ENCODE measurements around the gene KRTAP5-2. TPM values are rescaled to one million over a fixed set of nuclear protein-coding genes. Genes with fewer than 3 reads are reported as not detected.
"Not testable (repeated sequence)": the region's sequence is repeated elsewhere in the genome, so short reads cannot be mapped to it uniquely, and the experiment has no call there.

KRTAP5-2 gene
- total RNA-seq, 2 experiments from 2014 or later = not detected

- peaks cover 7% of the 10 kb centered on the region for H3K27me3 Mint-ChIP-seq
- ChIA-PET POLR2A (no interaction called here), CTCF (no interaction called here)
- peaks cover 4% of the 10 kb centered on the region for H3K4me1 Mint-ChIP-seq
- H3K27ac Mint-ChIP-seq = no peak overlapping the region
- no peak overlapping the region for H3K4me3 Mint-ChIP-seq
- no peaks in the 10 kb centered on the region for H3K9me3 Mint-ChIP-seq
- DNase-seq = no peak
- no peaks in the 10 kb centered on the region for H3K36me3 Mint-ChIP-seq (ENCODE audit: low read depth)
These were observed 21.4 kb upstream of the KRTAP5-2 start for GRCh38 chr11:1619449-1619848.

GRCh38 chr11:1618231-1618630 lies 20.1 kb upstream of the KRTAP5-2 start:
- no peak overlapping the region for H3K4me3 Mint-ChIP-seq
- H3K9me3 Mint-ChIP-seq = no peaks in the 10 kb centered on the region
- CTCF ChIA-PET = interaction anchor here (1.2 kb wide), 1 partner anchor 65 kb away, joined by 3 read pairs; no protein-coding TSS in a partner anchor
- no peak for DNase-seq
- POLR2A ChIA-PET = no interaction called here
- peaks cover 4% of the 10 kb centered on the region for H3K4me1 Mint-ChIP-seq
- H3K36me3 Mint-ChIP-seq (ENCODE audit: low read depth) = no peaks in the 10 kb centered on the region
- H3K27me3 Mint-ChIP-seq = peaks cover 5% of the 10 kb centered on the region
- H3K27ac Mint-ChIP-seq = no peak overlapping the region

- ChIA-PET CTCF (no interaction called here), POLR2A (no interaction called here)
- Mint-ChIP-seq H3K36me3 (ENCODE audit: low read depth) (no peaks in the 10 kb centered on the region), H3K9me3 (no peaks in the 10 kb centered on the region), H3K4me1 (peaks cover 5% of the 10 kb centered on the region), H3K27ac (no peak within 1 kb of the TSS), H3K4me3 (no peak within 1 kb of the TSS), H3K27me3 (peaks cover 21% of the 10 kb centered on the region)
- DNase-seq = no peak
These were observed 10.3 kb upstream of the KRTAP5-2 start, which contains the start of gene KRTAP5-3 for GRCh38 chr11:1608363-1608762. Gene KRTAP5-3 (minus strand): TSS chr11:1608463. CDS start chr11:1608385, 78 bp downstream.

GRCh38 chr11:1607901-1608300 lies 9.8 kb upstream of the KRTAP5-2 start:
- POLR2A ChIA-PET; H3K36me3 Mint-ChIP-seq (ENCODE audit: low read depth); CTCF ChIA-PET; H3K27ac Mint-ChIP-seq; H3K4me1 Mint-ChIP-seq; DNase-seq; H3K4me3 Mint-ChIP-seq; H3K9me3 Mint-ChIP-seq: not testable (repeated sequence)
- H3K27me3 Mint-ChIP-seq = peaks cover 24% of the 10 kb centered on the region

- H3K4me1 Mint-ChIP-seq; H3K36me3 Mint-ChIP-seq (ENCODE audit: low read depth); CTCF ChIA-PET; H3K4me3 Mint-ChIP-seq; H3K9me3 Mint-ChIP-seq; POLR2A ChIA-PET; DNase-seq; H3K27ac Mint-ChIP-seq: not testable (repeated sequence)
- H3K27me3 Mint-ChIP-seq = peaks cover 27% of the 10 kb centered on the region
These were observed 9.2 kb upstream of the KRTAP5-2 start for GRCh38 chr11:1607156-1607845.

GRCh38 chr11:1605923-1606322 lies 7.8 kb upstream of the KRTAP5-2 start:
- H3K9me3 Mint-ChIP-seq; H3K36me3 Mint-ChIP-seq (ENCODE audit: low read depth); H3K4me3 Mint-ChIP-seq; POLR2A ChIA-PET; H3K4me1 Mint-ChIP-seq; DNase-seq: not testable (repeated sequence)
- peak overlapping the region; percentile 77 for H3K27ac Mint-ChIP-seq
- CTCF ChIA-PET = interaction anchor here (0.6 to 0.7 kb wide), 2 partner anchors 17 to 29 kb away, joined by 3 read pairs; no protein-coding TSS in a partner anchor
- H3K27me3 Mint-ChIP-seq = peaks cover 35% of the 10 kb centered on the region

GRCh38 chr11:1604711-1605110 lies 6.6 kb upstream of the KRTAP5-2 start:
- H3K9me3 Mint-ChIP-seq = no peaks in the 10 kb centered on the region
- CTCF ChIA-PET = no interaction called here
- peaks cover 5% of the 10 kb centered on the region for H3K4me1 Mint-ChIP-seq
- no peaks in the 10 kb centered on the region for H3K36me3 Mint-ChIP-seq (ENCODE audit: low read depth)
- peaks cover 41% of the 10 kb centered on the region for H3K27me3 Mint-ChIP-seq
- no peak overlapping the region for H3K4me3 Mint-ChIP-seq
- H3K27ac Mint-ChIP-seq = no peak overlapping the region
- no peak for DNase-seq
- POLR2A ChIA-PET = no interaction called here

GRCh38 chr11:1604181-1604580 lies 6.1 kb upstream of the KRTAP5-2 start:
- CTCF ChIA-PET = no interaction called here
- Mint-ChIP-seq H3K36me3 (ENCODE audit: low read depth) (no peaks in the 10 kb centered on the region), H3K4me3 (no peak overlapping the region), H3K4me1 (peaks cover 5% of the 10 kb centered on the region), H3K9me3 (no peaks in the 10 kb centered on the region), H3K27me3 (peaks cover 45% of the 10 kb centered on the region), H3K27ac (no peak overlapping the region)
- DNase-seq = no peak
- POLR2A ChIA-PET = no interaction called here

GRCh38 chr11:1603629-1604028 lies 5.5 kb upstream of the KRTAP5-2 start:
- H3K4me1 Mint-ChIP-seq = peaks cover 5% of the 10 kb centered on the region
- no peak overlapping the region for H3K4me3 Mint-ChIP-seq
- ChIA-PET POLR2A (no interaction called here), CTCF (no interaction called here)
- H3K9me3 Mint-ChIP-seq = no peaks in the 10 kb centered on the region
- peaks cover 50% of the 10 kb centered on the region for H3K27me3 Mint-ChIP-seq
- no peaks in the 10 kb centered on the region for H3K36me3 Mint-ChIP-seq (ENCODE audit: low read depth)
- H3K27ac Mint-ChIP-seq = no peak overlapping the region
- DNase-seq = no peak

GRCh38 chr11:1601663-1602062 lies 3.6 kb upstream of the KRTAP5-2 start:
- H3K36me3 Mint-ChIP-seq (ENCODE audit: low read depth); H3K4me1 Mint-ChIP-seq; H3K27ac Mint-ChIP-seq; CTCF ChIA-PET; DNase-seq; POLR2A ChIA-PET; H3K4me3 Mint-ChIP-seq; H3K9me3 Mint-ChIP-seq: not testable (repeated sequence)
- H3K27me3 Mint-ChIP-seq = peaks cover 45% of the 10 kb centered on the region

GRCh38 chr11:1600626-1601025 lies 2.5 kb upstream of the KRTAP5-2 start:
- Mint-ChIP-seq H3K4me1 (peaks cover under 1% of the 10 kb centered on the region), H3K27ac (no peak overlapping the region), H3K9me3 (no peaks in the 10 kb centered on the region), H3K4me3 (no peak overlapping the region), H3K27me3 (peaks cover 46% of the 10 kb centered on the region), H3K36me3 (ENCODE audit: low read depth) (no peaks in the 10 kb centered on the region)
- ChIA-PET POLR2A (no interaction called here), CTCF (no interaction called here)
- no peak for DNase-seq

GRCh38 chr11:1598816-1599215 lies 722 bp upstream of the KRTAP5-2 start:
- no peak overlapping the region for H3K4me3 Mint-ChIP-seq
- no peak overlapping the region for H3K27ac Mint-ChIP-seq
- ChIA-PET POLR2A (no interaction called here), CTCF (interaction anchor here (0.8 to 1.0 kb wide), 2 partner anchors 24 to 33 kb away, joined by 3 read pairs; no protein-coding TSS in a partner anchor)
- no peaks in the 10 kb centered on the region for H3K9me3 Mint-ChIP-seq
- peaks cover 7% of the 10 kb centered on the region for H3K4me1 Mint-ChIP-seq
- no peaks in the 10 kb centered on the region for H3K36me3 Mint-ChIP-seq (ENCODE audit: low read depth)
- peaks cover 60% of the 10 kb centered on the region for H3K27me3 Mint-ChIP-seq
- DNase-seq = no peak

- DNase-seq; H3K4me3 Mint-ChIP-seq; POLR2A ChIA-PET; H3K9me3 Mint-ChIP-seq; H3K36me3 Mint-ChIP-seq (ENCODE audit: low read depth); H3K4me1 Mint-ChIP-seq; H3K27ac Mint-ChIP-seq: not testable (repeated sequence)
- CTCF ChIA-PET = interaction anchor here (1.0 to 1.1 kb wide), 2 partner anchors 10 to 23 kb away, joined by 3 read pairs; no protein-coding TSS in a partner anchor
- peaks cover 62% of the 10 kb centered on the region for H3K27me3 Mint-ChIP-seq
These were observed 312 bp upstream of the KRTAP5-2 start for GRCh38 chr11:1598406-1598805.
